ENCODE measurements around the gene MRPL51. TPM values are rescaled to one million over a fixed set of nuclear protein-coding genes. Genes with fewer than 3 reads are reported as not detected.

Gene MRPL51
- total RNA-seq, 1 donor from 2014 or later = 213 TPM

DNA sequence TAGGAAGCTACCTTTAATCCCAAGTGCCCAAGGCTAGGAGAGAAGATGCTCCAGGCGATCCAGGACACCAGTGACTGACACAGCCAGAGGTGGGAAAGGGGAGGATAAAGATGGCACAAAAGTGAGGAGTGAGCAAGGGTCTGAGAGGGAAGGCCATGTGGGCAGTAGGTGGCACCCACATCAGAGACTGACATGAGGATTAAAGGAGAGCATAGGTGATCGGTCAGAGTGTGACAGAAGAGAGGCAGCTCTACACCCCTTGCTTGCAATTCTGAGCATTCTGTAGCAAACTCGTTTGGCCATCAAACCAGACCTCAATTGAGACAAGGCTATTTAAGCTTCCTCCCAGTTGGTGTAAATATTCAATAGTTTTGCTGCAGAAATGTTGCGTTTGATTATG lies 49.0 kb downstream of the MRPL51 start:
- peaks cover 6% of the 10 kb centered on the region for H3K36me3 Mint-ChIP-seq
- no peaks in the 10 kb centered on the region for H3K27me3 Mint-ChIP-seq
- no peak overlapping the region for H3K27ac Mint-ChIP-seq
- H3K4me1 Mint-ChIP-seq (ENCODE audit: unreplicated experiment) = no peaks in the 10 kb centered on the region
- no peaks in the 10 kb centered on the region for H3K9me3 Mint-ChIP-seq
- TF ChIP-seq, protein P1, sequence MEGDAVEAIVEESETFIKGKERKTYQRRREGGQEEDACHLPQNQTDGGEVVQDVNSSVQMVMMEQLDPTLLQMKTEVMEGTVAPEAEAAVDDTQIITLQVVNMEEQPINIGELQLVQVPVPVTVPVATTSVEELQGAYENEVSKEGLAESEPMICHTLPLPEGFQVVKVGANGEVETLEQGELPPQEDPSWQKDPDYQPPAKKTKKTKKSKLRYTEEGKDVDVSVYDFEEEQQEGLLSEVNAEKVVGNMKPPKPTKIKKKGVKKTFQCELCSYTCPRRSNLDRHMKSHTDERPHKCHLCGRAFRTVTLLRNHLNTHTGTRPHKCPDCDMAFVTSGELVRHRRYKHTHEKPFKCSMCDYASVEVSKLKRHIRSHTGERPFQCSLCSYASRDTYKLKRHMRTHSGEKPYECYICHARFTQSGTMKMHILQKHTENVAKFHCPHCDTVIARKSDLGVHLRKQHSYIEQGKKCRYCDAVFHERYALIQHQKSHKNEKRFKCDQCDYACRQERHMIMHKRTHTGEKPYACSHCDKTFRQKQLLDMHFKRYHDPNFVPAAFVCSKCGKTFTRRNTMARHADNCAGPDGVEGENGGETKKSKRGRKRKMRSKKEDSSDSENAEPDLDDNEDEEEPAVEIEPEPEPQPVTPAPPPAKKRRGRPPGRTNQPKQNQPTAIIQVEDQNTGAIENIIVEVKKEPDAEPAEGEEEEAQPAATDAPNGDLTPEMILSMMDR (conservative IDR thresholded peaks at IDR 0.05) = no peak
- no peak for DNase-seq (ENCODE audit: extremely low spot score, unreplicated experiment)
- no peak overlapping the region for H3K4me3 Mint-ChIP-seq

DNA sequence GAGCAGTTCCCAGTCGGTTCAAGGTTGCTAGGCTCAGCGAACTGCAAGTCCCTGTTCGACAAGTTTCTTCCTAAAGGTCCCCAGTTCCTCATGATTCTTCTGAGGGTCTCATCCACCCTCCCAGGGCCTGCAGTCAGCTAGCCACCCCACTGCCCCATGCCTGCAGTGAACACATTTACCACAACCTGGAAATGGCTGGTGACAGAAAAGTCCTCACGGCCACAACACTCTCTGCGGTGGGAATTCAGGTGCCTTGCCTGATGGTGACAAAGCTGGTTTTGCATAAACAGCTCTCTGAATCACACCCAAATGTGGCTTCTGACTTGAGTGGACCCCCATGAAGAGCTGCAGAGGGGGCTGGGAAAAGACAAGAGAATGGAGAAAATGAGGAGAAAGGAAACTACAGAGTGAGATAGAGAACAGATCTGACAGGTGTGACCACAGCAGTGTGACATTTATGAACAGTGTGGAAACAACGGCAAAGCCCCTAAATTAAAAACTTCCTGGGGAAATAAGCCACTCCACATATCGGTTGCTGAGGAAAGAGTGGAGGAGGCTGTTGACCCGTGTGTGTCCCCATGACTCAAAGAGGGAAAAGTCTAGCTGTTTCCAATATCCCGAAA lies 49.6 kb downstream of the MRPL51 start:
- no peak overlapping the region for H3K4me3 Mint-ChIP-seq
- H3K9me3 Mint-ChIP-seq = no peaks in the 10 kb centered on the region
- no peak for DNase-seq (ENCODE audit: extremely low spot score, unreplicated experiment)
- H3K27me3 Mint-ChIP-seq = no peaks in the 10 kb centered on the region
- H3K27ac Mint-ChIP-seq = no peak overlapping the region
- no peaks in the 10 kb centered on the region for H3K4me1 Mint-ChIP-seq (ENCODE audit: unreplicated experiment)
- H3K36me3 Mint-ChIP-seq = peaks cover 6% of the 10 kb centered on the region
- TF ChIP-seq, protein P1 (conservative IDR thresholded peaks at IDR 0.05) = no peak

DNA sequence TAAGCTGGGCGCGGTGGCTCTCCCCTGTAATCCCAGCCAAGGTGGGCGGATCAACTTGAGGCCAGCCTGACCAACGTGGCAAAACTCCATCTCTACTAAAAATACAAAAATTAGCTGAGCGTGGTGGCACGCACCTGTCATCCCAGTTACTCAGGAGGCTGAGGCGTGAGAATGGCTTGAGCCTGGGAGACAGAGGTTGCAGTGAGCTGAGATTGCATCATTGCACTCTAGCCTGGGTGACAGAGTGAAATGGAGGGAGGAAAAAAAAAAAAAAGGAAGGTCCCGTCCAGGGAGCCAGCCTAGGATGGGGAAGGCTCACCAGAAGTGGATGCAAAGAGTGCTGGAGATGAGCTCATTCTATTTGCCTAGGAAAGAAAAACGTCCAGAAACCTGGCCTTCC lies 50.2 kb downstream of the MRPL51 start:
- H3K9me3 Mint-ChIP-seq = no peaks in the 10 kb centered on the region
- H3K4me3 Mint-ChIP-seq = no peak overlapping the region
- no peaks in the 10 kb centered on the region for H3K4me1 Mint-ChIP-seq (ENCODE audit: unreplicated experiment)
- H3K36me3 Mint-ChIP-seq = peaks cover 6% of the 10 kb centered on the region
- TF ChIP-seq, protein P1 (conservative IDR thresholded peaks at IDR 0.05) = no peak
- no peak overlapping the region for H3K27ac Mint-ChIP-seq
- no peaks in the 10 kb centered on the region for H3K27me3 Mint-ChIP-seq
- DNase-seq (ENCODE audit: extremely low spot score, unreplicated experiment) = no peak

Other genes with a start within 250 kb of the MRPL51 start
- gene PLEKHG6, start 182.6 kb downstream of the MRPL51 start, total RNA-seq (ENCODE audit: low replicate concordance) = 32.4 and 115 TPM in 2 replicates
- 79.1 and 222 TPM in 2 replicates for gene TNFRSF1A, start 151.2 kb downstream of the MRPL51 start, total RNA-seq (ENCODE audit: low replicate concordance)
- 29.2 and 72.7 TPM in 2 replicates for gene SCNN1A, start 117.7 kb downstream of the MRPL51 start, total RNA-seq (ENCODE audit: low replicate concordance)
- gene LTBR, start 109.1 kb downstream of the MRPL51 start, total RNA-seq (ENCODE audit: low replicate concordance) = 18.5 and 98.5 TPM in 2 replicates
- gene CD27, start 48.3 kb downstream of the MRPL51 start, total RNA-seq (ENCODE audit: low replicate concordance) = not detected in 2 replicates
- 12.4 and 21.1 TPM in 2 replicates for gene TAPBPL, start 41.2 kb downstream of the MRPL51 start, total RNA-seq (ENCODE audit: low replicate concordance)
- gene VAMP1, start 22.6 kb downstream of the MRPL51 start, total RNA-seq (ENCODE audit: low replicate concordance) = 10.1 and 12.7 TPM in 2 replicates
- gene NCAPD2, start 840 bp upstream of the MRPL51 start, total RNA-seq (ENCODE audit: low replicate concordance) = 96.5 and 109 TPM in 2 replicates
- 2,317 and 5,618 TPM in 2 replicates for gene GAPDH, start 41.3 kb upstream of the MRPL51 start, total RNA-seq (ENCODE audit: low replicate concordance)
- gene IFFO1, start 62.8 kb upstream of the MRPL51 start, total RNA-seq (ENCODE audit: low replicate concordance) = 9.1 and 17.5 TPM in 2 replicates
- gene NOP2, start 75.0 kb upstream of the MRPL51 start, total RNA-seq (ENCODE audit: low replicate concordance) = 60.9 and 106 TPM in 2 replicates
- 270 and 289 TPM in 2 replicates for gene CHD4, start 114.1 kb upstream of the MRPL51 start, total RNA-seq (ENCODE audit: low replicate concordance)
- 2.7 and 19.9 TPM in 2 replicates for gene LPAR5, start 142.7 kb upstream of the MRPL51 start, total RNA-seq (ENCODE audit: low replicate concordance)
- gene ACRBP, start 154.2 kb upstream of the MRPL51 start, total RNA-seq (ENCODE audit: low replicate concordance) = 3.9 and 7.1 TPM in 2 replicates
- 58.1 and 102 TPM in 2 replicates for gene ING4, start 169.9 kb upstream of the MRPL51 start, total RNA-seq (ENCODE audit: low replicate concordance)
- 78.3 and 127 TPM in 2 replicates for gene ZNF384, start 196.1 kb upstream of the MRPL51 start, total RNA-seq (ENCODE audit: low replicate concordance)
- 0.95 and 3.9 TPM in 2 replicates for gene PIANP, start 207.6 kb upstream of the MRPL51 start, total RNA-seq (ENCODE audit: low replicate concordance)
- gene COPS7A, start 230.8 kb upstream of the MRPL51 start, total RNA-seq (ENCODE audit: low replicate concordance) = 35.4 and 94.5 TPM in 2 replicates